Panc1 (cell line): Measurements from ENCODE around the gene RALGPS1. TPM values are rescaled to one million over a fixed set of nuclear protein-coding genes. Genes with fewer than 3 reads are reported as not detected.

Experiments
- ATAC-seq: fragments of 200-7000 bp; cut with Tn5 transposase; 2 replicates; pipeline ENCODE4 v1.9.1; 2020; ENCODE audit warnings: mild to moderate bottlenecking, moderate library complexity
- BruUV-seq: library from RNA; stranded (reverse); fragments of 400-500 nt; replicated peaks from 2 replicates; lab custom pipeline; 2021; lab: Mats Ljungman, UMichigan
- CTCF ChIA-PET: fragments of 300-600 bp; sonication (Branson Sonifier 250); formaldehyde crosslinking; loops from one replicate; lab custom pipeline; 2022; ENCODE audit warnings: antibody characterized with exemption; lab: Charles Lee
- POLR2A ChIA-PET: fragments of 300-600 bp; sonication (Branson Sonifier 250); formaldehyde crosslinking; loops from one replicate; lab custom pipeline; 2022; ENCODE audit warnings: antibody characterized with exemption; lab: Charles Lee
- DNase-seq: peaks from one replicate; pipeline ENCODE4 v3.0.0-alpha.2; 2010; ENCODE audit warnings: low read depth, low spot score
- H3K27ac ChIP-seq: 2 replicates; pipeline ENCODE4 v1.5.1; 2011; ENCODE audit warnings: mild to moderate bottlenecking, low read length, inconsistent platforms
- H3K27me3 ChIP-seq: fragments of 200-500 bp; sonication (Bioruptor generic); 2 replicates; pipeline ENCODE4 v1.6.0; 2014; ENCODE audit warnings: low read length, inconsistent platforms; ENCODE audit not compliant: control insufficient read depth, insufficient read depth
- H3K36me3 ChIP-seq: fragments of 200-500 bp; sonication (Bioruptor generic); 2 replicates; pipeline ENCODE4 v1.5.1; 2014; ENCODE audit warnings: inconsistent platforms, mild to moderate bottlenecking, low read length, moderate library complexity; ENCODE audit not compliant: control insufficient read depth, insufficient read depth
- H3K4me1 ChIP-seq: 2 replicates; pipeline ENCODE4 v1.5.1; 2011; ENCODE audit warnings: inconsistent platforms, mild to moderate bottlenecking, low read length, moderate library complexity; ENCODE audit not compliant: control insufficient read depth, insufficient read depth
- H3K4me3 ChIP-seq, 2 experiments: 2 replicates each; pipeline ENCODE4 v1.5.1; 2011 to 2012; ENCODE audit warnings: low read depth in 2 of 2, low read length in 2 of 2, mild to moderate bottlenecking in 2 of 2, inconsistent platforms in 1 of 2, moderate library complexity in 1 of 2
- H3K9me3 ChIP-seq: fragments of 200-500 bp; sonication (Bioruptor generic); 2 replicates; pipeline ENCODE4 v1.5.1; 2014; ENCODE audit warnings: low read depth, mild to moderate bottlenecking, inconsistent platforms, low read length, moderate library complexity; ENCODE audit not compliant: control insufficient read depth, insufficient read depth
- POLR2AphosphoS5 ChIP-seq: IDR thresholded peaks from 2 replicates; pipeline ENCODE4 v1.6.1; 2012; ENCODE audit warnings: mild to moderate bottlenecking, low read depth, low read length, moderate library complexity
- SIN3A ChIP-seq: IDR thresholded peaks from 2 replicates; pipeline ENCODE4 v1.6.1; 2012; ENCODE audit warnings: low read depth, mild to moderate bottlenecking, low read length, moderate library complexity, borderline replicate concordance; ENCODE audit not compliant: insufficient read depth
- TCF7L2 ChIP-seq: IDR thresholded peaks from 2 replicates; pipeline ENCODE4 v1.6.1; 2011; ENCODE audit warnings: mild to moderate bottlenecking, low read depth, low read length, inconsistent platforms
- in situ Hi-C: cut with HindIII; loops from 2 replicates; pipeline ENCODE4 v1.10.0; 2016; ENCODE audit warnings: low sequenced_read_pairs, low pct_unique_long_range_greater_than_20kb
- intact Hi-C: fragments of 100-400 bp; cut with micrococcal nuclease; formaldehyde crosslinking; loops from one replicate; pipeline ENCODE4 v1.10.0; 2022; ENCODE audit not compliant: unreplicated experiment
- total RNA-seq: library from RNA; stranded (reverse); gene quantifications from one replicate; pipeline ENCODE4 v1.2.1, GENCODE V29; 2021; ENCODE audit not compliant: unreplicated experiment
- TF ChIP-seq, protein P1 (sequence below): fragments of 450-650 bp; IDR thresholded peaks from 2 replicates; pipeline ENCODE4 v1.5.1; 2017; ENCODE audit warnings: mild to moderate bottlenecking
- TF ChIP-seq, protein P2 (sequence below), 2 experiments: IDR thresholded peaks; 2 replicates each; pipeline ENCODE4 v1.6.1; 2011 to 2012; ENCODE audit warnings: low read depth in 2 of 2, control low read depth in 1 of 2, low read length in 1 of 2, mild to moderate bottlenecking in 1 of 2, moderate library complexity in 1 of 2; ENCODE audit not compliant: insufficient read depth in 1 of 2

Gene RALGPS1
- total RNA-seq, 1 experiment from 2014 or later: 7.2 TPM

DNA sequence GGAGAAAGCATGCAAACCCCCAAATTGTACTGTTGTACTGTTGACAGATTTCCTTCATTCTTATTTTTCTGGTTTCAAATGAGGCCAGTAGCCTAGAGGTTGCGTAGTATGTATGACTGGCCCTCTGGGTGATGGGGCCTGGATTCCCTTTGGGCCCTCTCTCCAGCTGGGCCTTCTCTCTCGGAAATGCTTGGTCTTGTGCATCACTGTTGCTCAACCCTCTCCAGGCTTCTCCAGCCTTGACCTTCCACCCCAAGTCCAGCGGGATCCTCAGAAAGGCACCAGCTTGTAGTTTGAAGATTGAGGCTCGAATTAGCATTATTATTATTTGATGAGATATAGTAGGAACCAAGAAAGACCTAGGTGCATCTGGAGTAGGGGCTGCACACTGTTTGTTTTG is 120.8 kb downstream of the RALGPS1 start:
- no peak overlapping the region for H3K27ac ChIP-seq
- H3K4me1 ChIP-seq: no peaks in the 10 kb centered on the region
- CTCF ChIA-PET: no interaction called here
- DNase-seq (no peak), ATAC-seq (no peak)
- H3K27me3 ChIP-seq: no peaks in the 10 kb centered on the region
- in situ Hi-C loops: no loop called here
- intact Hi-C loops: no loop called here
- H3K9me3 ChIP-seq: no peaks in the 10 kb centered on the region
- H3K4me3 ChIP-seq: no peak overlapping the region
- no TSS peak for BruUV-seq
- POLR2A ChIA-PET: interaction anchor here (0.6 kb wide), 1 partner anchor 42 kb away, joined by 6 read pairs; no protein-coding TSS in a partner anchor
- TF ChIP-seq POLR2AphosphoS5 (no peak), SIN3A (no peak), TCF7L2 (no peak)
- TF ChIP-seq, protein P1, sequence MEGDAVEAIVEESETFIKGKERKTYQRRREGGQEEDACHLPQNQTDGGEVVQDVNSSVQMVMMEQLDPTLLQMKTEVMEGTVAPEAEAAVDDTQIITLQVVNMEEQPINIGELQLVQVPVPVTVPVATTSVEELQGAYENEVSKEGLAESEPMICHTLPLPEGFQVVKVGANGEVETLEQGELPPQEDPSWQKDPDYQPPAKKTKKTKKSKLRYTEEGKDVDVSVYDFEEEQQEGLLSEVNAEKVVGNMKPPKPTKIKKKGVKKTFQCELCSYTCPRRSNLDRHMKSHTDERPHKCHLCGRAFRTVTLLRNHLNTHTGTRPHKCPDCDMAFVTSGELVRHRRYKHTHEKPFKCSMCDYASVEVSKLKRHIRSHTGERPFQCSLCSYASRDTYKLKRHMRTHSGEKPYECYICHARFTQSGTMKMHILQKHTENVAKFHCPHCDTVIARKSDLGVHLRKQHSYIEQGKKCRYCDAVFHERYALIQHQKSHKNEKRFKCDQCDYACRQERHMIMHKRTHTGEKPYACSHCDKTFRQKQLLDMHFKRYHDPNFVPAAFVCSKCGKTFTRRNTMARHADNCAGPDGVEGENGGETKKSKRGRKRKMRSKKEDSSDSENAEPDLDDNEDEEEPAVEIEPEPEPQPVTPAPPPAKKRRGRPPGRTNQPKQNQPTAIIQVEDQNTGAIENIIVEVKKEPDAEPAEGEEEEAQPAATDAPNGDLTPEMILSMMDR: no peak
- TF ChIP-seq, protein P2, sequence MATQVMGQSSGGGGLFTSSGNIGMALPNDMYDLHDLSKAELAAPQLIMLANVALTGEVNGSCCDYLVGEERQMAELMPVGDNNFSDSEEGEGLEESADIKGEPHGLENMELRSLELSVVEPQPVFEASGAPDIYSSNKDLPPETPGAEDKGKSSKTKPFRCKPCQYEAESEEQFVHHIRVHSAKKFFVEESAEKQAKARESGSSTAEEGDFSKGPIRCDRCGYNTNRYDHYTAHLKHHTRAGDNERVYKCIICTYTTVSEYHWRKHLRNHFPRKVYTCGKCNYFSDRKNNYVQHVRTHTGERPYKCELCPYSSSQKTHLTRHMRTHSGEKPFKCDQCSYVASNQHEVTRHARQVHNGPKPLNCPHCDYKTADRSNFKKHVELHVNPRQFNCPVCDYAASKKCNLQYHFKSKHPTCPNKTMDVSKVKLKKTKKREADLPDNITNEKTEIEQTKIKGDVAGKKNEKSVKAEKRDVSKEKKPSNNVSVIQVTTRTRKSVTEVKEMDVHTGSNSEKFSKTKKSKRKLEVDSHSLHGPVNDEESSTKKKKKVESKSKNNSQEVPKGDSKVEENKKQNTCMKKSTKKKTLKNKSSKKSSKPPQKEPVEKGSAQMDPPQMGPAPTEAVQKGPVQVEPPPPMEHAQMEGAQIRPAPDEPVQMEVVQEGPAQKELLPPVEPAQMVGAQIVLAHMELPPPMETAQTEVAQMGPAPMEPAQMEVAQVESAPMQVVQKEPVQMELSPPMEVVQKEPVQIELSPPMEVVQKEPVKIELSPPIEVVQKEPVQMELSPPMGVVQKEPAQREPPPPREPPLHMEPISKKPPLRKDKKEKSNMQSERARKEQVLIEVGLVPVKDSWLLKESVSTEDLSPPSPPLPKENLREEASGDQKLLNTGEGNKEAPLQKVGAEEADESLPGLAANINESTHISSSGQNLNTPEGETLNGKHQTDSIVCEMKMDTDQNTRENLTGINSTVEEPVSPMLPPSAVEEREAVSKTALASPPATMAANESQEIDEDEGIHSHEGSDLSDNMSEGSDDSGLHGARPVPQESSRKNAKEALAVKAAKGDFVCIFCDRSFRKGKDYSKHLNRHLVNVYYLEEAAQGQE (IDR thresholded peaks at IDR 0.05; ENCODE audit: insufficient read depth in 1 of 2, low read depth in 2 of 2, low read length in 1 of 2): no peak
- H3K36me3 ChIP-seq: no peaks in the 10 kb centered on the region

DNA sequence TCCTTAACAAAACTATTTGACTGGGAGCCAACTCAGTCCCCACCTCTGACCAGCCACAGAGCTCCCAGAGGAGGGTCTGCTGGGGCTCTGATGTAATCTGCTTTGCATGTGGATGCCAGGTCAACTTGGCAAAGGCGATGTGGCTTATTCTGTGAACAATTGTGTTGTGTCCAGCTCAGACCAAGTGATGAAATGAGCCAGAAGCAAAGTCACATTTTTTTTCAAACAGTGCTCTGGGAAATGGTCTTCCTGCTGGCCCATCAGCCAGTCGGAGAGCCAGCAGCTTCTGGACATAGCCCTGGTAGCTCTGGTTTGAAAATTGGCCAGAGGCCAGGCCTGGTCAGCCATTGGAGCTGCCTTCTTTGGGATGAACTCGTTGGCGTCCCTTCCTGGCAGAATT is 121.4 kb downstream of the RALGPS1 start:
- CTCF ChIA-PET: no interaction called here
- DNase-seq: no peak
- no peak overlapping the region for H3K27ac ChIP-seq

More for the DNA sequence above, 121.4 kb downstream of the RALGPS1 start:
- in situ Hi-C loops: no loop called here
- Histone ChIP-seq H3K4me3 (no peak overlapping the region), H3K4me1 (no peaks in the 10 kb centered on the region), H3K27me3 (no peaks in the 10 kb centered on the region), H3K9me3 (no peaks in the 10 kb centered on the region), H3K36me3 (no peaks in the 10 kb centered on the region)
- ATAC-seq: no peak
- POLR2A ChIA-PET: no interaction called here
- no TSS peak for BruUV-seq
- TF ChIP-seq, protein P2 (IDR thresholded peaks at IDR 0.05; ENCODE audit: insufficient read depth in 1 of 2, low read depth in 2 of 2, low read length in 1 of 2): no peak
- TF ChIP-seq POLR2AphosphoS5: no peak
- no peak for TF ChIP-seq TCF7L2
- no peak for TF ChIP-seq SIN3A
- TF ChIP-seq, protein P1: no peak
- intact Hi-C loops: no loop called here
